GM18519 (cell line): ENCODE data around the gene GABRB1.

Experiments
- ATAC-seq: cut with Tn5 transposase; IDR thresholded peaks from one replicate; pipeline ENCODE4 v1.9.1; 2021; ENCODE audit warnings: mild to moderate bottlenecking, moderate library complexity; ENCODE audit not compliant: unreplicated experiment, low FRiP score

GABRB1 gene

DNA sequence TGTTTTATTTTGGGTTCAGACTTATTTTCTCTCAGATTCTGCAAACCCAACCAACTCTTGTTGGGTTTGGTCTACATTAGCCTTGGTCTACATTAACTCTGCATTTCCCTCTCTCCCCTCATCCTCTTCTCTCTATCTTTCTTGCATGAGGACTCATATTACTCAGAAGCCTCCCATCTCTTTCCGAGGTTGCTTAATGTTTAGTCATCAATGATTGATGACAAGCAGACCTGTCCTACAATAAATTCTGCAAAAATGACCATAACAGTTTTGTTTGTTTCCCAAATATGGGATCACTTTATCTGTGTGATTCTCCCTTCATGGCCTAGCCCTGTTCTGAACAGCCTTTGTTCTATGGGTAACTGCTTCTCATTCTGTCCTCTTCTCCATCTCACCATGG is 75.2 kb downstream of the GABRB1 start:
- no peak for ATAC-seq

DNA sequence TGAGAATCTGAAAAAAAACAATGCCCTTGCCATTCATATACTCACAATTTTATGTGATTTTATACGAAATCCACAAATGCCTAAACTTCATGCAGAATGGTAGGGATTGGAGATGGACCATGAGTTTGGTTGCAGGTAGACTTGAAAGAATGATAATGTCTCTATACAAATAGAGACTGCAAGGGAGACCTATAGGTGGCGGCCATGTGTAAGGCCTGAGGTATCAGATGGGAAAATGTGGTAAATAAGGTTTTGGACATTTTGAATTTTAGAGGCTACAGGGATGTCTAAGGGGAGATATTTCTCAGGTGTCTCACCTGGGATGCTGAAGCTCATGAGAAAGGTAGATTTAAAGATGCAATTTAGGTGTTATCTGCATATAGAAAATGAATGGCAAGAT is 78.0 kb downstream of the GABRB1 start:
- no peak for ATAC-seq

DNA sequence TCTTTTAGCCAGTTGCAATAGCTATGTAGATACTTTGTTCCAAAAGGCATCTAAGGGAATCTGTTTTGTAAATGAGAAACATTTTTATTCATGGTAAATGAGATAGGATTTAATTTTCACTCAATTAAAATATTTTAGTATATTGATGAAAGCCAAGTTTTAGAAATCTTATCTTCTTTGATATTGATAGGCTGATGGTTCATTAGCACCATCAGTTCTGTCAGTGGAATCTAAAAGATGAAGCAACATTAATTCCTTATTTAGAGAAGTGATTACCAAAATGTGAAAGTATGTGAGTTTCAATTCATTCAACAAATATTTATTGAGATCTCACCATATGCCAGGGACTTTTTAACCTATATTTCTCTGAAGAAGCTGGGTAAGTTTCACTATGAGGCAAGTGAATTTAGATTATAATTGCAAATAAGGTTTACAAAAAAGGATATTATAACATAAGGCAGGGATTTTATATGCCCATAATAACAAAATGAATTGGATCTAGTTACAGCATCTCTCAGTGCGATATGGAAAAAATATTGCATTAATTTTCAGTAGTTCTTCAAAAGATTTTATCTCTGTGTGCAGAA is 79.3 kb downstream of the GABRB1 start:
- ATAC-seq = no peak

DNA sequence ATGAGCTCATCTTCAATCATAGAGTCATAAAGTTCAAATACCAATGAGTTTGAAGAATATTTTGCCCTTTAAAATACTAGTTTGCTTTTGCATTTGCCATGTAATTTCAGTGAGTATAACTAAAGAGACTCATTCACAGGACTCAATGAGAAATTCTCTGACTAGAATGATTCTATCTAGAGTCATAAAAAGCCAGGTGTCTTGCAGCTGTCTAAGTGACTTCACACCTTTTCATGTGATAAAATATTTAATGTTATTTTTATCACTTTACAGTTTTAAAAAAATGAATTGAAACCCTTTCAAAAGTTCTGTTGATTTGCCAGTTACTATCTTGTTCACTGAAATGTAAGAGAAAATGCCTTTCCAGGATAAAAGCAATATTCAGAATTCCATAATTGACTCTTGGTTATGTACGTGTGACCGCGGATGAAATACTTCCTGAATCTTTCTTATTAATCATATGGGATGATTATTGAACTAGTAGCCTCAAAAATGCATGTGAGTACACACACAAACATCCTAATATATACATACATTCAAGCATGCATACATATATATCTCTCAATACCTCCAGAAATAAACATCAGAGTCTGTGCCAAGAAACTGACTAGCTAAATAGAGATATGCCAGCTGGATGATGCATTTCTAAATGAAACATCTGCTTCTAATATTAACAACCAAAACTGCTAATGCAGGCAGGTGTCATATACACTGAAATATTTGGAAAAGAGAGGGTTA is 87.0 kb downstream of the GABRB1 start:
- no peak for ATAC-seq

DNA sequence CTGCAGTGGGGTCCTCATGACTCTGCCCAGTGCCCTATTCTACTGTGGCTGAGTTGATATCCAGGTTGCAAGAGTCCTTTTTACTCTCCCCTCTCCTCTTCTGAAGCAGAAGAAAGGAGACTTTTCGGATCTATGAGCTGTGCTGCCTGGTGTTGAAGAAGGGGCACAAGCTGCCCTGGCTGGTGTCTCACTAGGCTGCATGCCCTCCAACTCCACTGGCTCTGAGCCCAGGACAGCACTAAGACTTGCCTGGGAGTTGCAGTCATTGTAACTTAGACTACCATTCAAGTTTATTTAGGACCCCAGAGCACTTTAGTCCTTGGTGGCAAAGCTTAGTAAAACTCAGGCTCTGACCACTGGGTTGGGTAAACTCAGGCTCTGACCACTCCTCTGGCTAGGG is 89.4 kb downstream of the GABRB1 start:
- no peak for ATAC-seq

DNA sequence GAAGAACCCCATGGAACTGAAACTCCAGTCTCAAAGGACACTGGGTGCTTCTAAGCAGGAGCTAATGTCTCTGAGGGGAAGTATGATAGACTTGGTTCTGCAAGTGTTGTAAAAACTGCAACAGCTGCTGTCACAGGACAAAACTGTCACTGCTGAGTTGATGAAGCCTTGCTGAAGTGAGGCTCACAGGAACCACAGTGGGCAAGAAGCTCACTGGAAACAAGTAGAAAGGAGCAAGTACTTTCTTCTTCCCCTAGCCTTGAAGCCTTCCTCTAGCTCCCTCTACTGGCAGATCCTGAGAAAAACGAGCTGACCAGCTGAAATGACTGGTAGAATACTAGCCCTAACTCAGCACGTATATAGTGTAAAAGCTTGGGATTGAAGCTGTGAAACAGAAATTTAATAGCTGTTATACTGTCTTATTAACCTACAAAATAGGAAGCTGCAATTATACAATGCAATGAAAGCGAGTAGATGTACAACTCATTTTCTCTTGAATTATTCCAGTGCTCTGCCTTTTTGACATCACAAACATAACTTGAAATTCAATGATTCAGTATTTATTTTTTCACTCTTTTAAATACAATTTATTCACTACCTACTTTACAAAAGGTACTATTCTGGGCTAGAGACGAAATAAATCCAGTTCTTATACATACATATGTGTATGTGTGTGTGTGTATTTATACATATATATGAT is 91.4 kb downstream of the GABRB1 start:
- peak; percentile 95 for ATAC-seq

DNA sequence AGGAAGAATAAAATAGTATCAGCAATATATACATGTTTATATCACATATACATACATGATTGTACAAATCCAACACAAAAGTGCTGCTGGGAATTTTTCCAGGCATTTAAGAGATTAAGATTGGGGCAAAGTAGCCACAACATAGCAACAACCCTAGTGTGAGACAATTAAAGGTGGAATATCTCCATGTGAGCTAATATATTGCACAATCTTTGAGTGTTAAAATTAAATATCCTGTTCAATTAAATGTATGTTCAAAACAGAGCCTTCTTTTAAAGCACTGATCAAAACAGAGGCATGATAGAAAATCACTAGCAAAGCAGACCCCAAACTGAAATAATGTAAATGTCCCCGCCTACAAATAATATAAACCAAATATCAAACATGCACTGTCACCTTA is 97.6 kb downstream of the GABRB1 start:
- no peak for ATAC-seq

DNA sequence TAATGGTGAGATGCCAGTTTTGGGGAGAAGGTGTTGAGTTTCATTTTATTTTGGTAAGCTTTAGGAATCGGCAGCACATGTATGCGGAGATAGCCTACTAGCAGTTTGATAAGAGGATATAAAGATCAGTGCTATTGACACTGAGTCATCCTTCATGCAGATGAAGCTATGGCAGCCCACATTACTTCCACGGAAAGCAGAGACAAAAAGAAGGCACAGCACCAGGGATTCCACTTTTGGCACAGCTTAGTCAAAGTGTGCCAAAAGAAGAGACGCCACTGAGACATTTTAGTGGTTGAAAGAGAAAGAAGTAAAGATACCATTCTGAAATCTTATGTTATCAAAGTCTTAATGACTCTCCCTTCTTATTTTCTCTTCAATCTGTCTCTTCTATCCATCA is 103.8 kb downstream of the GABRB1 start:
- no peak for ATAC-seq

DNA sequence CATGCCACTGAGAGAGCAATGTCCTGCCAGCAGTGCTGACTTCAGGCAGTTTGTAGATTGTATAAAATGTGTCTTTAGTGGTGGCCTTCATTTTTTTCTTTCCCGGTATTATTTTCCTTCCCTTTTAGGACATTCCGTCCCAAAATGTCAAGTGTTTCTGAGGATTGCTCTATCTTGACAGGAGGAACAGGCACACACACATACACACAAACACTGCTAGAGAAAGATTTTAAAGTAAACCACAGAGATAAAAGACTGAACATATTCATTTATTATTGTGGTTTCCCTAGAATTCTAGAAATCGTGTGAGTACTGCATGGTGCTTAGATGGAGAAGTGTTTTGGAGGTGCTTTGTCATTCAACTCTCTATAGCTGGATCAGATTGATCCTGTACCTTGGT is 111.9 kb downstream of the GABRB1 start:
- ATAC-seq = no peak

DNA sequence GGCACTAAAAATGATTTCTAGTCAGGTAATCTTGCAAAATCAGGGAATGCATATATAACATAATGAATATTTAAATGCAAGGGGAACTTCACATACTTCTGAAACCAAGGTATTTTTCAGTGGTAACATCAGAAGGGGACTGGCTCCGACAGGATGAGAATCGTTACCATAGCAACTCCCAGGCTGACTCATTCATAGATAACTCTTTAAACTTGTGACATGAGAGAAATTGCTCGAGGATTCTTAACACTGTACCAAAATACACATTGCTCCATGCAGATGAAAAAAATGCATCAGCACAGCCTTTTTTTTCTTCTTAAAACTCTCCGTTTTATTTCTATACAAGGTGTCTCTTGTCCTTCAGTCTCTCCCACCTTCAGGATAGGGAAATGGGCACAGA is 114.3 kb downstream of the GABRB1 start:
- peak; percentile 99 for ATAC-seq

DNA sequence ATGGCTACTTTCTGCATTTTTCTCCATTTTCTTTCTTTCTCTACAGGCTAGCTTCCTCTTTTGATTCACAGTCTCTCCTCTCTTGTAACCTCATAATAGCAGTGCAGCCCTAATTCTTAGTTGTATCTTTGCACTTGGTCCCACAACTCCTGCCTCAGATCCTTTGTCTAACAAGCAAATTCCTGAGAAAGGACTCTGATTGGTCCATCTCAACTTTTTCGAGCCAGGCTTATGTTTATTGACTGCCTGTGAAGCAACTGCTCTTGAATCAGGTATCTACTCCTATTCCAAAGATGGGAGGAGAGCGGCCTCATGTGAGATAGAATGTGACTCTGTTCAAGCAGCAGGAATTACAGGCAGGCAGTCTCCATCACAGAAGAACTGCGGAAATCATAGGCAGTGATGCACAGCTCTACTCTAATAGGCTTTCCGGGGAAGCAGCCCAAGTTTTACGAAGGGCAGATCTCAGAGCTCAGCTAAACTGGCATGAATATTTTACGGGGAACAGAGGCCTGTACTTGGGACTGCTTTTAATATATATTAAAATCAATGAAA is 123.5 kb downstream of the GABRB1 start:
- no peak for ATAC-seq

DNA sequence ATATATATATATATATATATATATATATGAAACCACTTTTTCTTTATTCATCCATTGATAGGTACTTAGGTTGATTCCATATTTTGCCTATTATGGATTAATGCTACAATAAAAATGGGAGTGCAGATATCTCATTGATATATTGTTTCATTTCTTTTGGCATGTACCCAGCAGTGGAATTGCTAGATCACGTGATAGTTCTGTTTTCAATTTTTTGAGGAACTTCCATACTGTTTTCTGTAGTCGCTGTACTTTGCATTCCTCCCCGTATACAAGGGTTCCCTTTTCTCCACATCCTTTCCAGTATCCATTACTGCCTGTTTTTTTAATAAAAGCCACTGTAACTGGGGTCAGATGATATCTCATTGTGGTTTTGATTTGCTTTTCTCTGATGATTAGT is 124.6 kb downstream of the GABRB1 start:
- no peak for ATAC-seq

DNA sequence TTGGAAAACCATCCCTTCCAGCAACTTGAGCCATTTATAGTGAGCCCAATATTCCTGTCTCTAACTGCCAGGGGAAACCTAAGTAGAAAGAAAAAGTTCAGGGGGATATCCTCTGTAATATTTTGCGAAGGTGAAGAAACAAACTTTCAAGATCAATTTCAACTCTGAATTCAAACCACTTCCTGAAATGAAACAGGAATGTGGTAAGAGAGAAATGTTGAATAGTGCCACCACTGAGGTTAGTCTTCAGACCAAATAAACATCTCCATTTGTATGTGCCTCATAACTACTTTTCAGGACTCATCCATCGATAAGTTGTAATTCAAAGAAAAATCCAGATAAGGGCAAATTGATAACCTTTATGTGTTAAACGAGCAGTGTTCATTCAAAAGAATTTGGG is 128.7 kb downstream of the GABRB1 start:
- ATAC-seq = peak; percentile 43

DNA sequence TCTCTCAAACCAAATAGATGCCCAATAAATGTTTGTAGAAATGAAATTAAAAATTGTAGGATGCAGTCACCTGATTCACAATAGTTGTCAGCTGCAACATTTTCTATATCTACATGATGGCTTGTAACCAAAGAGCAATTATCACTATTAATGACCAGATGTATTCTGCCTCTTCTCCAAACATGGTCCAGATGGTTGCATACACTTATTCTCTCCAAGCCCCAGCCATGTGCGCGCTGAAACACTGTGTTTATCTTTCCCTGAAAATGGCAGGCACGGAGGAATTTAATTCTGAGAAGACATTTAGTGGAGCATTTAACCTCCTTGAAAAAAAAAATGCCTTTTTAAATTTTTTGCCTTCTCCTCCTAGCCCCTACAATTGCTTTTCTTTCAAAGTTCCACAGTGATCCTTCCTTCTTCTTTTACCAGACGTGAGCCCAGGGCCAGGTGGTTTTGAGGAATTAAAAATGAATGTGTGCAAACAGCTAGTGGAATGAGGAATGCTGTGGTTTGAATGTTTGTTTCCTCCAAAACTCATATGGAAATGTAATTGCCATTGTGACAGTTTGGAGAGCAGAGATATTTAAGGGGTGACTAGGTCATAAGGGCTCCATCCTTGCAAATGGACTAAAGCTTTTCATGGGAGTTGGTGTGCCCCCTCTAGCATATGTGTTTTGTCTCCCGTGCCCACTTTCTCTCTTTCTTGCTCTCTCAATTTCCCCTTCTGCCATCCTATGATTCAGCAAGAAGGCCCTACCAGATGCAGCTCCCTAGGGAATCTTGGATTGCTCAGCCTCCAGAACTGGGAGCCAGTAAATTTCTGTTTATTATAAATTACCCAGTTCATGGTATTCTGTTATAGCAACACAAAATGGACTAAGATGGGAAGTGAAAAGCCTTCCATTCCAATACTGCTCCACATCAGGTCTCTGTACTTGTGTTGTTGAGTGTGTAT is 136.0 kb downstream of the GABRB1 start:
- ATAC-seq = no peak

DNA sequence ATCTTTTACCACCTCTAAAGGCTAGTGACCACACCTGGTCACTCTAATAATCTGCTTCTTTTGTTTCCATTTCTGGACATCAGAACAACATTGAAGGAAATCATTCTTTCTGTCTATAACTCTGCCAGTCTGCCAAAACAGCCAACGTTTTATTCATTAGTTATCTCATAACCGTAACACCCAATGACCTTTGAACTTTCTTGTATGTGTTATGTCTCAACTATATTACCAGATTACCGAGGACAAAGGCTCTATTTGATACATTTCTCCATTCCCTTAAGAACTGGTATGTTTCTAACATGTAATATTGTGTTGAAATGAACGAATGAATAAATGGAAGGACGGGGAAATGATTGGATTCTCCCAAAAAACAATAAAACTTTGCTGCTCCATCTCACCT is 152.7 kb downstream of the GABRB1 start:
- ATAC-seq = no peak

DNA sequence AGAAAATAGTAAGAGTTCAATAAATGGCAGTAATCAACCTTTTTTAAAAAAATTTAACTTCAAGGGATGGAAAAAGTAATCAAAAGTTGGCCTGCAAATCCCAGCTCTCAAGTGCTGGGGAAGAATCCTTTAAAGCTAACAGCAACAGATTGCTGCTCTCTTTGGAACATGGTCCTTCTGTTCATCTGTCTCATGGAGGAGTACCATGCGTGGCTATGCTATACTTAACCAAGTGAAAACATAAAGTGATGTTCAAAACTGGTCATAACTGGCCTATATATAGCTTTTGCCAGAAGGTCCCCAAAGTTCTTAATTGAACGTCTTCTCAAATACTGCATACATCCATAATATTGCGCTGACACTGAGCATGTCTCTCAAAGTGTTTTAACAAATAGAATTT is 154.4 kb downstream of the GABRB1 start:
- ATAC-seq = no peak

DNA sequence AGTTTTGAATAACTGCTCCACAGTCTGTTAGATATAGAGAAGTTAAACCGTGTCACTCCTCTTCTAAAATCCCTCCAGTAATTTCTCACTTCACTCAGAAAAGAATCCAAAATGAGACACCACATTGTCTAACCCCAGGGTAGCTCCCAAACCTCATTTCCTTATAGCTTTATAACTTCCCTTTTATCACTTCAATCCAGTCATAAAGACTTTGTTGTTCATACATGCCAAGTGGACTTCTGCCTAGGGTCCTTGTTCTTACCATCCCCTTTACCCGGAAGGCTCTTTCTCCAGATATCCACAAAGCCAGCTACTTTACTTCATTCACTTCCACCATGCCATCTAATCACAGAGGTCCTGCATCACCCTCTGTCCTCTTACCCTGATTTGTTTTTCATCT is 156.2 kb downstream of the GABRB1 start:
- ATAC-seq = no peak

DNA sequence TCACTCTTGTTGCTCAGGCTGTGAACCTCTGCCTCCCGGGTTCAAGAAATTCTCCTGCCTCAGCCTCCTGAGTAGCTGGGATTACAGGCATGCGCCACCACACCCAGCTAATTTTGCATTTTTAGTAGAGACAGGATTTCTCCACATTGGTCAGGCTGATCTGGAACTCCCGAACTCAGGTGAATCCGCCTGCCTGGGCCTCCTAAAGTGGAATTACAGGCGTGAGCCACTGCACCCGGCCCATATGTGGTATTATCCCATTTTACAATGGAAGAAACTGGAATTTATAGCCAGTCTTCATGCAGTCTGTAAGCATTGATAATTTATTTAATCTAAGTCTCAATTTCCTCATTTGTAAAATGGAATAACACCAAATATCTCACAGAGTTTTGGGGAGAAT is 161.8 kb downstream of the GABRB1 start:
- ATAC-seq = no peak

DNA sequence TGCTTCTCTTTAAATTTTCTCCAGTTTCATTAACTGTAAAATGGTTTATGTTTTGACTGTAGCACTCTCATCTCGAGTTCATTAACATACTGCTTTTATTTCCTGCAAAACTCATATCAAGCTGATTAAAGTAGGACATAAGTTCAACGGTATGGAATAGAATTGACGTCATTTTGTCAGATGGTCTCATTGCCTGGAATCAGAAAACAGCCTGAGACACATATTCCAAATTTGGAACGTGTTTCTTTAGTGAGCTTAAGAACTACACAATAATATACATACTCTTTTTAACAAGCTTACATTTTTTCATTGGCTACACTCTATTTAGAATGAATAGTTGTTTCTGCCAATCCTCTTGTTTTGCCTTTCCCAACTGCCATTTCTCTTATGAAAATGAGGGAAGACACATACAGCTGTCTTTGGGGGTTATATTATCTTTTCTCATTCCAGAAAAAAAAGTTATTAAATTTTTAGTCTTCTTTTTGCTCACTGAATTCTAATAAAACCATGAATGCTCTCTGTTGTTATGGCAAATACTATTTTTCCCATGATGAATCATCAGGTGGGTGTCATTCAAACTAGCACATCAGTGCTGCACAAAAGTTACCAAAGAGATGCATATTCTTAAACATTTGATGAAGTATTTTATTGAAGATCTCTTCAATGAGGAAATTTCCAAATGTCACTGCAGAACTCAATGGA is 162.8 kb downstream of the GABRB1 start:
- no peak for ATAC-seq

DNA sequence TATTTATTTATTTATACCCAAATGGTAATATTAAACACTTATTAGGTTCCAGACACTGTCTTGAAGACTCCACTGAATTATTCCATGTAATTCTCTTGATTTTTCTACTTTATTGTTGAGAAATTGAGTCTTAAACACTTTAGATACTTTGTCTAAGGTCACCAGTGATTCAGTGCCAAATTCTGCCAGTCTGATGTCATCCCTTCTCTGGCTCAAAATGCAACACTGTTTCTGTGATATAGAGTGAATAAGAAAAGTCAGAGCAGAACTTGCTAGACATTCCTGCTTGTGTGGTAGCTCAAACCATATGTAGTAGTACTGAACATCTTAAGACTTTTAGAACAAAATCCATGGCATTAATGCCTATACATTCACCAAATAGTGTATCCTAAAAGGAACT is 164.3 kb downstream of the GABRB1 start:
- ATAC-seq = no peak
